PC-9 (cell line): Measurements from ENCODE around the gene C10orf105.

Experiments used
- CTCF ChIP-seq: fragments of 200-600 bp; sonication (generic); conservative IDR thresholded peaks from 2 replicates; pipeline ENCODE4 v1.6.1; 2017; ENCODE audit warnings: mixed run types, antibody characterized with exemption, mild to moderate bottlenecking, moderate library complexity
- EZH2 ChIP-seq: fragments of 200-600 bp; sonication (generic); IDR thresholded peaks from 2 replicates; pipeline ENCODE4 v1.8.0; 2017; ENCODE audit warnings: antibody characterized with exemption, low read depth

DNA sequence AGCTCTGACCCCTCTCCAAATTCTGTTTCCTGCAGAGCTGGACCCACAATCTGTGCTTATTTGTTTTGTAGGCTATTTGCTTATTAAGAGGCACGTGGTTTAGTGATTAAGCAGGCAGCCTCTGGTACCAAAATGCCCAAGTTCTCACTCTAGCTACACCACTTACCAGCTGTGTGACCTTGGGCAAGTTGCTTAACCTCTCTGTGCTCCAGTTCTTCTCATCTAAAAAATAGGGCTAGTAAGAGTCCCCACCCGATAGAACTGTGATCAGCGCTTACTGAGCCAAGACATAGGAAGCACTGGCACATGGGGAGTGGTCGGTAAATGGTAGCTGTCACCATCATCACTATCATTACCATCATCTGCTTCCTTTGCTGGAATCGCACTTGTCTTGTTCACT lies 20.8 kb downstream of the C10orf105 start:
- TF ChIP-seq CTCF = no peak
- TF ChIP-seq EZH2 = no peak
